Natural killer cell (primary cell): Measurements from ENCODE around the gene JARID2. TPM values are rescaled to one million over a fixed set of nuclear protein-coding genes. Genes with fewer than 3 reads are reported as not detected.

ENCODE experiments used
- ATAC-seq, 3 donors: fragments of 150-1000 bp in 2 of 3; fragments of 200-7000 bp in 1 of 3; cut with Tn5 transposase; 1 replicate in 1 of 3; 2 replicates in 2 of 3; pipeline ENCODE4 v1.10.0; 2021; ENCODE audit warnings: mild to moderate bottlenecking in 2 of 3, moderate library complexity in 2 of 3
- DNase-seq, 2 donors: peaks; one replicate each; pipeline versions ENCODE4 v3.0.0 to v3.0.0-alpha.2; 2013 to 2021; ENCODE audit warnings: mixed read lengths in 1 of 2
- H3K27ac ChIP-seq: one replicate; pipeline ENCODE4 v1.5.1; 2013; ENCODE audit warnings: mild to moderate bottlenecking, low read length
- H3K27me3 ChIP-seq: one replicate; pipeline ENCODE4 v1.6.1; 2013; ENCODE audit warnings: low read length; ENCODE audit not compliant: control insufficient read depth, insufficient read depth
- H3K36me3 ChIP-seq: one replicate; pipeline ENCODE4 v1.6.1; 2013; ENCODE audit warnings: low read length; ENCODE audit not compliant: control insufficient read depth, insufficient read depth
- H3K4me1 ChIP-seq: one replicate; pipeline ENCODE4 v1.6.1; 2013; ENCODE audit warnings: low read length; ENCODE audit not compliant: control insufficient read depth, insufficient read depth
- H3K4me3 ChIP-seq: one replicate; pipeline ENCODE4 v1.5.1; 2013; ENCODE audit warnings: low read length
- H3K9me3 ChIP-seq: one replicate; pipeline ENCODE4 v1.6.1; 2013; ENCODE audit warnings: low read length; ENCODE audit not compliant: control insufficient read depth, insufficient read depth
- H3K27ac Mint-ChIP-seq, 2 donors: one replicate each; pipeline ENCODE4 v1.8.0; 2022; ENCODE audit warnings: mild to moderate bottlenecking in 2 of 2, mixed read lengths in 2 of 2, moderate library complexity in 1 of 2
- H3K27me3 Mint-ChIP-seq, 2 donors: one replicate each; pipeline ENCODE4 v1.8.0; 2022; ENCODE audit warnings: low read depth in 2 of 2, mixed read lengths in 2 of 2
- H3K36me3 Mint-ChIP-seq: one replicate; pipeline ENCODE4 v1.8.0; 2022; ENCODE audit warnings: mixed read lengths
- H3K4me1 Mint-ChIP-seq, 2 donors: one replicate each; pipeline ENCODE4 v1.8.0; 2022; ENCODE audit warnings: mixed read lengths in 2 of 2
- H3K4me3 Mint-ChIP-seq: one replicate; pipeline ENCODE4 v1.8.0; 2022; ENCODE audit warnings: mild to moderate bottlenecking, moderate library complexity, mixed read lengths
- H3K9me3 Mint-ChIP-seq, 2 donors: one replicate each; pipeline ENCODE4 v1.8.0; 2022; ENCODE audit warnings: mixed read lengths in 2 of 2
- WGBS: methylation state at CpG from one replicate; pipeline ENCODE4 v1.1.7; 2013; ENCODE audit warnings: missing lambda C conversion rate; ENCODE audit not compliant: insufficient coverage; 5-methylcytosine and 5-hydroxymethylcytosine counted together
- intact Hi-C: fragments of 100-400 bp; cut with micrococcal nuclease; formaldehyde crosslinking; loops from one replicate; pipeline ENCODE4 v1.14.2; 2022
- total RNA-seq, 4 donors: library from RNA; stranded (reverse); fragments of 120-200 nt in 1 of 4; gene quantifications; one replicate each; pipeline versions ENCODE4 v1.2.3 to v1.2.4, GENCODE V29; 2013 to 2022
- TF ChIP-seq, protein P1 (sequence below): fragments of 200-600 bp; IDR thresholded peaks from one replicate; pipeline ENCODE4 v1.8.0; 2022; ENCODE audit warnings: antibody characterized with exemption

The JARID2 gene
- total RNA-seq, 3 donors from 2014 or later (not counting 1 experiment from before 2014, with no cell fraction given) = 49.9 to 60.9 (median 60.5) TPM

- intact Hi-C loops = no loop called here
- no peaks in the 10 kb centered on the region for H3K27me3 Mint-ChIP-seq
- Histone ChIP-seq H3K9me3 (no peaks in the 10 kb centered on the region), H3K4me3 (no peak overlapping the region), H3K36me3 (no peaks in the 10 kb centered on the region), H3K27ac (no peak overlapping the region), H3K4me1 (peaks cover 54% of the 10 kb centered on the region), H3K27me3 (no peaks in the 10 kb centered on the region)
- ATAC-seq (no peak), DNase-seq (no peak)
- no peaks in the 10 kb centered on the region for H3K36me3 Mint-ChIP-seq
- H3K4me1 Mint-ChIP-seq = peaks cover 90 to 92% of the 10 kb centered on the region in 2 donors
- WGBS = 54% methylated on average over 2 of the region's 3 CpGs
- H3K4me3 Mint-ChIP-seq = peak overlapping the region; percentile 17
- TF ChIP-seq, protein P1, sequence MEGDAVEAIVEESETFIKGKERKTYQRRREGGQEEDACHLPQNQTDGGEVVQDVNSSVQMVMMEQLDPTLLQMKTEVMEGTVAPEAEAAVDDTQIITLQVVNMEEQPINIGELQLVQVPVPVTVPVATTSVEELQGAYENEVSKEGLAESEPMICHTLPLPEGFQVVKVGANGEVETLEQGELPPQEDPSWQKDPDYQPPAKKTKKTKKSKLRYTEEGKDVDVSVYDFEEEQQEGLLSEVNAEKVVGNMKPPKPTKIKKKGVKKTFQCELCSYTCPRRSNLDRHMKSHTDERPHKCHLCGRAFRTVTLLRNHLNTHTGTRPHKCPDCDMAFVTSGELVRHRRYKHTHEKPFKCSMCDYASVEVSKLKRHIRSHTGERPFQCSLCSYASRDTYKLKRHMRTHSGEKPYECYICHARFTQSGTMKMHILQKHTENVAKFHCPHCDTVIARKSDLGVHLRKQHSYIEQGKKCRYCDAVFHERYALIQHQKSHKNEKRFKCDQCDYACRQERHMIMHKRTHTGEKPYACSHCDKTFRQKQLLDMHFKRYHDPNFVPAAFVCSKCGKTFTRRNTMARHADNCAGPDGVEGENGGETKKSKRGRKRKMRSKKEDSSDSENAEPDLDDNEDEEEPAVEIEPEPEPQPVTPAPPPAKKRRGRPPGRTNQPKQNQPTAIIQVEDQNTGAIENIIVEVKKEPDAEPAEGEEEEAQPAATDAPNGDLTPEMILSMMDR = no peak
- H3K9me3 Mint-ChIP-seq = no peaks in the 10 kb centered on the region
- peak overlapping the region; percentile 68 to 88 for H3K27ac Mint-ChIP-seq
These were observed 191.3 kb downstream of the JARID2 start for GRCh38 chr6:15437090-15437635.

DNA sequence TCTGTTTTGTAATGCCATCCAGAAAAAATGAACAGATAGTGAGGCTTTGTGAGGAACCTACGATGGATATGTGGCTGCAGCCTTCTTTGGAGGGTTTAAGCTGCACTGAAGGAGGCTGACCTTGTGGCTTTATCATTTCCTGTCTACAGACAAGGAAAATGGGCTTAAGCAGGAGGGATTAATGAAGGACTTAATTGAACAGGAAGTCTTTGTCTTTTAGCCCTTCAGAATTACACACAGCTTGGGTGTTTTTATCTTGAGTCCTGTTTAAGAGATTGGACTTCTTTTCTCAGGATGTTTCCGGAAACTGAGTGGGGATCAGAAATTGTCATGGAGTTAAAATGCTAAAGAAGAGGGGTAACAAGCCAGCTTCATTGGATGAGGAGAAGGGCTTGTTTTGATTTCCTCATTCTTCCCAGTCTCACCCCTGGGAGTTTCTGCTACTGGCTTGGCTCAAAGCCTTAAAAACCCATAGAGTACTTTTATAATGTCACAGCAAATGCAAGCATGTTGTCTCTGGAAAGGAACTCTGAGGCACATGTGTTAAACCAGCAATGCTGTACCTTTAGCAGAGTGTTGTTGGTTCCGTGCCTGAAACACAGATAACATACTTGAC is 193.6 kb downstream of the JARID2 start:
- Mint-ChIP-seq H3K4me1 (peaks cover 81 to 85% of the 10 kb centered on the region in 2 donors), H3K36me3 (no peaks in the 10 kb centered on the region), H3K4me3 (peak overlapping the region; percentile 53), H3K27me3 (no peaks in the 10 kb centered on the region), H3K27ac (peak overlapping the region; percentile 68 to 88), H3K9me3 (no peaks in the 10 kb centered on the region)
- Histone ChIP-seq H3K4me1 (peaks cover 44% of the 10 kb centered on the region), H3K4me3 (no peak overlapping the region), H3K27ac (no peak overlapping the region), H3K9me3 (no peaks in the 10 kb centered on the region), H3K27me3 (no peaks in the 10 kb centered on the region), H3K36me3 (no peaks in the 10 kb centered on the region)
- intact Hi-C loops = loop anchor here (2.0 to 10.0 kb wide), 3 partner anchors 113 to 1225 kb away; partner anchors contain the start of gene JARID2
- TF ChIP-seq, protein P1 = no peak
- DNase-seq (no peak), ATAC-seq (peak in 2 of 3 donors; percentile 18 to 24)
- WGBS = 35% methylated on average over 3 of the region's 3 CpGs

DNA sequence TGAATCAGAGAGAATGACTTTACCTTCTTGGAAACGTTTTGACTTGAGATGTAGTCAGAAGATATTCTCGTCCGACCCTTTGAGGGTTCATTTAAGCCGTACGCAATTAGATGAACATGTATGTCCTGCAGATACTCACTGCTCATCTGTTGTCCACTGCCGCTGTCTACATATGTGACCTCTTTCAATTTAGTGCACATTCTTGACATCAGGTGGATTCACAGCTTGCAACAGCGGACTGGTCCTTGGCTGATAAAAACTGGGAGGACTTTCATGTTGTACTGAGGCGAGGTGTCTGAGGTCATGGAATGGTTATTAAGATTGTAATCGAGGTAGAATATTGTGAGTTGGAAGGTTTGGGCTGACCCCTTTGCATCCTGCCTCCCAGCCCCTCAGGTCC is 194.2 kb downstream of the JARID2 start:
- WGBS = 74% methylated on average over 9 of the region's 9 CpGs
- Mint-ChIP-seq H3K4me1 (peaks cover 81 to 84% of the 10 kb centered on the region in 2 donors), H3K9me3 (no peaks in the 10 kb centered on the region), H3K4me3 (no peak overlapping the region), H3K27me3 (no peaks in the 10 kb centered on the region), H3K27ac (peak overlapping the region; percentile 68 to 88), H3K36me3 (no peaks in the 10 kb centered on the region)
- TF ChIP-seq, protein P1 = no peak
- Histone ChIP-seq H3K4me3 (no peak overlapping the region), H3K27me3 (no peaks in the 10 kb centered on the region), H3K9me3 (no peaks in the 10 kb centered on the region), H3K4me1 (peaks cover 47% of the 10 kb centered on the region), H3K27ac (no peak overlapping the region), H3K36me3 (no peaks in the 10 kb centered on the region)
- ATAC-seq (no peak), DNase-seq (no peak)
- intact Hi-C loops = loop anchor here (2.0 to 10.0 kb wide), 2 partner anchors 193 to 1225 kb away; partner anchors contain the start of gene JARID2
